ENCODE measurements around the gene RNF187. TPM values are rescaled to one million over a fixed set of nuclear protein-coding genes. Genes with fewer than 3 reads are reported as not detected.
A peak's percentile ranks its signal among the peaks of the same experiment; 100 is the strongest.

The RNF187 gene
- 100 to 1,000 TPM in 2 of 3 donors, 10 to 100 TPM in 1; 99.6 to 108 (median 106) TPM for total RNA-seq

DNA sequence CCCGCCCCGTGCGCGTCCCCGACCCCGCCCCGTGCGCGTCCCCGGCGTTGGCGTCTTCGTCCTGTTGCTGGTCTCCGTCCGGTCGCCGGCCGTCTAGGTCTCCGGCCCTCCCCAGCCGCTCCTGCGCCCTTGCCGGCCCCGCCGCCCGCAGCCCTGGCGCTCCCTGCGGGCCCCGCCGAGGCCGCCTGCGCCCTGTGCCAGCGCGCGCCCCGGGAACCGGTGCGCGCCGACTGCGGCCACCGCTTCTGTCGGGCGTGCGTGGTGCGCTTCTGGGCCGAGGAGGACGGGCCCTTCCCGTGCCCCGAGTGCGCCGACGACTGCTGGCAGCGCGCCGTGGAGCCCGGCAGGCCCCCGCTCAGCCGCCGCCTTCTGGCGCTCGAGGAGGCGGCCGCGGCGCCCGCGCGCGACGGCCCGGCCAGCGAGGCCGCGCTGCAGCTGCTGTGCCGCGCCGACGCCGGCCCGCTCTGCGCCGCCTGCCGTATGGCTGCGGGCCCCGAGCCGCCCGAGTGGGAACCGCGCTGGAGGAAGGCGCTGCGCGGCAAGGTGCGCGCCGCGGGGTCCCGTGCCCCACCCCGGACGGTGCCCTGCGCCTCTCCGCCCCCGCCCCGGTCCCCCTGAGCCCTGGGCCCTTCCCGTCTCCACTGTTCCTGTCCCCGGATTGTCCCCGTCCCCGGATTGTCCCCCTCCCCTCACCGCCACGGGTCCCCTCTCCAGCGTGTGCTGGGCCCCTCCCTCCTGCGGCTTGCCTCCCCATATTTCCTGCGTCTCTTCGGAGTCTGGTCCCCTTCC is at the start of gene RNF187:
TSS of gene RNF187 (plus strand) at position 47 of the 789 bp plus-strand sequence.
- peak; percentile 80 for DNase-seq
- H3K4me1 Mint-ChIP-seq (ENCODE audit: low read depth): peaks cover 30% of the 10 kb centered on the region
- ATAC-seq: peak; percentile 60 to 61
- H3K4me3 Mint-ChIP-seq: peak within 1 kb of the TSS; percentile 95
- no peaks in the 10 kb centered on the region for H3K9me3 Mint-ChIP-seq
- peaks cover 14% of the 10 kb centered on the region for H3K36me3 Mint-ChIP-seq (ENCODE audit: insufficient read depth)
- H3K27me3 Mint-ChIP-seq (ENCODE audit: low read depth): no peaks in the 10 kb centered on the region

DNA sequence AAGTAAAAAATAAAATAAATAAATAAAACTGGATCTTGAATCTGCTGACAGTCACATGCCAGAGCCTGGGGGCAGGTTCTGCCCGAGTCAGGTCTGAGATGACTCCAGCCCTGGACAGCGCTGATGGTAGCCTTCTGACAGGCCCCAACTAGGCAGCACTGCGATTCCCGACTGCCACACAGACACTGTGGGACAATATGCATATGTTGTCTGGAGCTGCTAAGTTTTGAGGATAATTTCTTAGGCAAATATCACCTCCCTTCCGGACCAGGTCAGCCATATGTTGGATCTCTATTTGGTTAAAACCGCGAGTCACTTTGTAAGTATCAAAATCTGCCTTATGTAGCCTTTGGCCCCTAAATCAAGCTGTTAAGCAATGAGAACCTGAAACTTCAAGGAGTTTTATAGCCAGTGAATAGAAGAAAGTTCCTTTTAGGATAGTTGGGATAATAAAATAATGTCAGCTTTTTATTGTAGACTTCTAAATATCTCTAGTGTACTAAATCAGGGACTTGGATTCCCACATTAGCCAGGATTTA is 49.7 kb upstream of the RNF187 start:
- H3K27me3 Mint-ChIP-seq (ENCODE audit: low read depth): peaks cover 61% of the 10 kb centered on the region

DNA sequence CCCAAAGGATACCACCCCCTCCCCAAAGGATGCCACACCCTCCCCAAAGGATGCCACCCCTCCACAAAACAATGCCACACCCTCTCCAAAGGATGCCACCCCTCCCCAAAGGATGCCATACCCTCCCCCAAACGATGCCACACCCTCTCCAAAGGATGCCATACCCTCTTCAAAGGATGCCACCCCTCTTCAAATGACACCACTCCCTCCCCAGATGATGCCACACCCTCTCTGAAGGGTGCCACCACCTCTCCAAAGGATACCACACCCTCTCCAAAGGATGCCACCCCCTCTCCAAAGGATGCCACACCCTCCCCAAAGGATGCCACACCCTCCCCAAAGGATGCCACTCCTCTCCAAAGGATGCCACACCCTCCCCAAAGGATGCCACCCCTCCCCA is 48.9 kb upstream of the RNF187 start:
- H3K9me3 Mint-ChIP-seq: no peaks in the 10 kb centered on the region
- DNase-seq: no peak
- H3K36me3 Mint-ChIP-seq (ENCODE audit: insufficient read depth): no peaks in the 10 kb centered on the region
- H3K4me1 Mint-ChIP-seq (ENCODE audit: low read depth): no peaks in the 10 kb centered on the region
- no peak for ATAC-seq
- no peak overlapping the region for H3K4me3 Mint-ChIP-seq
- H3K27me3 Mint-ChIP-seq (ENCODE audit: low read depth): peaks cover 63% of the 10 kb centered on the region

More for the DNA sequence above, 49.7 kb upstream of the RNF187 start:
- Mint-ChIP-seq H3K36me3 (ENCODE audit: insufficient read depth) (no peaks in the 10 kb centered on the region), H3K4me3 (no peak overlapping the region), H3K4me1 (ENCODE audit: low read depth) (no peaks in the 10 kb centered on the region), H3K9me3 (no peaks in the 10 kb centered on the region)
- DNase-seq: no peak
- ATAC-seq: no peak

DNA sequence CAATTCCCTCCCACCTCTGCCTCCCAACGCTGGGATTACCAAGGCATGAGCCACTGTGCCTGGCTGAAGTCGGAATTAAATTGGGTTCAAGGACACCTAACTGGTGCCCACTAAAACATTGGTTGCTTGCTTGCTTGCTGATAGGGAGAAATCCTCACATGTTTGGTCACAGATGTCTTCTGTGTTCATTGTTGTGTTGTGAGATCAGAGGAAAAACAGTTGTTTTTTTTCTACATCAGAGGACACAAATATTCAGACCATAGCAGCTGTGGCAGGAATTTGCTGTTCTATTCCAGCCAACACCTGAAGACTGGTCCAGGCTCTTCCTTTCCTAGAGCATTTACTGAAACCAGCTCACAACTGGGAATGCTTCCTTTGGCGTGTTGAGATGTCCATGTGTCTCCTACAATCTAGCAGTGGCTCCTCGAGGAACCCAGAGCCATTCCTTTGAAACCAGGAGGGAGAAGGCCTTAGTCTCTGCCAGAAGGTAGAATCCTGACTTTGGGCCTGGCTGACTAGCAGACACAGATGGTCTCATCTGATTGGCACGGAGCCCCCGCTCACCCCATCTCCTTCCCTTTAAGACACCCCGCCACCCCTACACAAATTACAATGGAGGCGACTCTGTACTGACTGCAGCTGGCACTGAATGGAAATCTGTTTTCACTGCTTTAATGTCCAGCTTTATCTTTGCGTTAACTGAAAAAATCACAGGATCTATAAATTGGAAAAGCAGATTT is 46.3 kb upstream of the RNF187 start:
- H3K4me1 Mint-ChIP-seq (ENCODE audit: low read depth): peaks cover 9% of the 10 kb centered on the region
- no peaks in the 10 kb centered on the region for H3K36me3 Mint-ChIP-seq (ENCODE audit: insufficient read depth)
- no peak for DNase-seq
- no peaks in the 10 kb centered on the region for H3K9me3 Mint-ChIP-seq
- H3K27me3 Mint-ChIP-seq (ENCODE audit: low read depth): peaks cover 76% of the 10 kb centered on the region
- no peak for ATAC-seq
- no peak overlapping the region for H3K4me3 Mint-ChIP-seq

DNA sequence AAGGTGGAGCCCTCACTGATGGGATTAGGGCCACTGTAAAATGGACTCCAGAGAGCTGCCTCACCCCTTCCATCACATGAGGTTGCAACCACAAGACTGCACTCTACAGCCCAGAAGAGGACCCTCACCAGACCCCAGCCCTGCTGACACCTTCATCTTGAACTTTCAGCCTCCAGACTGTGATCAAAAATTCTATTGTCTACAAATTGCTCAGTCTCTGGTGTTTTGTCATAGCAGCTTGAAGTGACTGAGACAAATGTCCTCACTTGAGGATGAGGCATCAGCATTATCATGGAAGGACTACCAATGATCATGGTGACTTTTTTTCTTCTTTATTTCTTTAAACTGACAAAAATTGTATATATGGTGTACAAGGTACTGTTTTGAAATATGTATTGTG is 43.8 kb upstream of the RNF187 start:
- Mint-ChIP-seq H3K27me3 (ENCODE audit: low read depth) (peaks cover 80% of the 10 kb centered on the region), H3K4me3 (no peak overlapping the region)

DNA sequence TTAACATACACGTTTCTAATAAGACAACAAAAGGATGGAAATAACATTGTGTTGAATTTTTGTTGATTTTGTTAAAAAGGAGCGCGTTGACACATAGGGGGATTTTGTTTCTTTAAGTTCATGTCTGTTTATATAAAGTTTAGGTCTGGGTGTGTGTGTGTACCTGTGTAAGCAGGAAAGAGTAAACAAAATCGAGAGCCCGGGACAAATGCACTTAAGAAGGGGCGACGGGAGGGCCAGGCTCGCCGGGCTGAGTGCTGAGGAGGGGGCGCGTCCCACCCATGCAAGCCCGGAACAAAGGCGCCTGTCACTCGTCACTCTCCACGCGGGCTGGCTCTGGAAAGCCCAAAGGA is 41.7 kb upstream of the RNF187 start:
- Mint-ChIP-seq H3K4me1 (ENCODE audit: low read depth) (peaks cover 12% of the 10 kb centered on the region), H3K4me3 (peak overlapping the region; percentile 75), H3K27me3 (ENCODE audit: low read depth) (peaks cover 70% of the 10 kb centered on the region), H3K9me3 (no peaks in the 10 kb centered on the region), H3K36me3 (ENCODE audit: insufficient read depth) (no peaks in the 10 kb centered on the region)
- DNase-seq (no peak), ATAC-seq (no peak)

More for the DNA sequence above, 43.8 kb upstream of the RNF187 start:
- ATAC-seq (no peak), DNase-seq (no peak)
- Mint-ChIP-seq H3K9me3 (no peaks in the 10 kb centered on the region), H3K4me1 (ENCODE audit: low read depth) (peaks cover 12% of the 10 kb centered on the region), H3K36me3 (ENCODE audit: insufficient read depth) (no peaks in the 10 kb centered on the region)

DNA sequence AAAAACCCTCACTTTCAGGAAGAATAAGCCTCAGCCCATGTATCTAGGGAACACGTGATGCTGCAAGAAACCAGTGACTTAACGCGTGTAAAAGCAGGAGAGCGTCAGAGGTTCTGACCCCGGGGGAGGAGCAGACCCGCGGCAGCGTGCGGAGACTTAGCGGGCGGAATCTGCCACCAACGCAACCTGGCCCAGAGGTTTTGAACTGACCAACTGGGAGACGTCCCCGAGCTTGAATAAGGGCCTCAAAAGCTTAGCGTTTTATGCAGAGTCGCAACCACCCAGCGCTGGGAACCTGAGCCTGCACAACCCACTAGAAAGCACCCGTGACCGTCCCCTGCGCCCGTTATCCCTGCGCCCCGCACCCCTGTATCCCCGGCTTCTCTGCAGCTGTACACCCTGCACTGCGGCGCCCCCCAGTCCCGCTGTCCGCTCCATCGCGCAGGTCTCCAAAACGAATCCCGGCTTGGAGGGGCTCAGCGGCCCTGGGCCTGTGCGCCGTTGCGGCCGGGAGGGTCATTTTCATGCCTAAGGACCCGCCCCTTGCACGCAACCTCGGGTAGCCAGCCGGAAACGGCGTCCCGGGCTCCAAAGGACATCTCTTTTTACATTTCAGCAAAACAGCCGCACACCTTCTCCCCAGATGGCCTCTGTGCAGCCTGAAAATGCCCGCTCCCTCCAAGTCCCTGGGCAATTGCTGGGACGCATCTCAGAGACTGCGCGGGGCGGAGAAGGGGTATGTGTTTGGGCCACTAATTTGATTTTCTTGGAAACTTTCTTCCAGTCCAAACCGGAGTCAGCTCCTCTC is 41.1 kb upstream of the RNF187 start:
- no peaks in the 10 kb centered on the region for H3K36me3 Mint-ChIP-seq (ENCODE audit: insufficient read depth)
- H3K4me1 Mint-ChIP-seq (ENCODE audit: low read depth): peaks cover 12% of the 10 kb centered on the region
- no peaks in the 10 kb centered on the region for H3K9me3 Mint-ChIP-seq
- H3K4me3 Mint-ChIP-seq: peak overlapping the region; percentile 75
- peaks cover 65% of the 10 kb centered on the region for H3K27me3 Mint-ChIP-seq (ENCODE audit: low read depth)
- DNase-seq: no peak
- peak; percentile 91 to 94 for ATAC-seq

DNA sequence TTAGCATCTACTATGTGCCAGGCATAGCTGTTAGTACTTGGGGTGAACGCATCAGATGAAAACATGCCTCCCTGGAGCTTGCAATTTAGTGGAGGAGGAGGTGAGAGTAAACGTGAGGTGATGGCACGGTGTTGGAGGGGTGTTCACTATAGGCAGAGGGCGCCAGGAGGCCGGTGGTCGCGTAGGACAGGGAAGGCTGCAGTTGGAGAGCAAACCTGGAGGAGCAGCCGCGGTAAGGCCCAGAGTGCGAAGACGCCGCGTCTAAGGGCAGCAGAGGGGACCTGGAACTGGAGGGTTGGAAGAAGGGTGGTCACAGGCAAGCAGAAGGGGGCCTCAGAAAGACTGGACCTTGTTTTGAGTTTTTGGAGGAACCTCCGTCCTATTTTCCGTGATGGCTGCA is 40.3 kb upstream of the RNF187 start:
- Mint-ChIP-seq H3K27me3 (ENCODE audit: low read depth) (peaks cover 57% of the 10 kb centered on the region), H3K9me3 (no peaks in the 10 kb centered on the region)
- no peak for DNase-seq

DNA sequence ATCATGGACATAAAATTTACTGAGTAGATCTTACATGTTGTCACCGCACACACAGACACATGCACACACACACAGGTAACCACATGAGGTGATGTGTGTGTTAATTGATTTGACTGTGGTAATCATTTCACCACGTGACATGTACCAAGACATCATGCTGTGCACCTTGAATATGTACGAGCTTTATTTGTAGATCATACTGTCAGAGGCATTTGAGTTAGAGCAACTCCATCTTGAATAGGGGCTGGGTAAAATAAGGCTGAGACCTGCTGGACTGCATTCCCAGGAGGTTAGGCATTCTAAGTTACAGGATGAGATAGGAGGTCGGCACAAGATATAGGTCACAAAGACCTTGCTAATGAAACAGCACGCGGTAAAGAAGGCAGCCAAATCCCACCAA is 38.8 kb upstream of the RNF187 start:
- peaks cover 14% of the 10 kb centered on the region for H3K4me1 Mint-ChIP-seq (ENCODE audit: low read depth)
- H3K27me3 Mint-ChIP-seq (ENCODE audit: low read depth): peaks cover 44% of the 10 kb centered on the region
- H3K36me3 Mint-ChIP-seq (ENCODE audit: insufficient read depth): no peaks in the 10 kb centered on the region
- ATAC-seq (no peak), DNase-seq (no peak)
- no peaks in the 10 kb centered on the region for H3K9me3 Mint-ChIP-seq
- H3K4me3 Mint-ChIP-seq: no peak overlapping the region

More for the DNA sequence above, 40.3 kb upstream of the RNF187 start:
- no peak overlapping the region for H3K4me3 Mint-ChIP-seq
- H3K4me1 Mint-ChIP-seq (ENCODE audit: low read depth): peaks cover 12% of the 10 kb centered on the region
- no peak for ATAC-seq
- H3K36me3 Mint-ChIP-seq (ENCODE audit: insufficient read depth): no peaks in the 10 kb centered on the region

DNA sequence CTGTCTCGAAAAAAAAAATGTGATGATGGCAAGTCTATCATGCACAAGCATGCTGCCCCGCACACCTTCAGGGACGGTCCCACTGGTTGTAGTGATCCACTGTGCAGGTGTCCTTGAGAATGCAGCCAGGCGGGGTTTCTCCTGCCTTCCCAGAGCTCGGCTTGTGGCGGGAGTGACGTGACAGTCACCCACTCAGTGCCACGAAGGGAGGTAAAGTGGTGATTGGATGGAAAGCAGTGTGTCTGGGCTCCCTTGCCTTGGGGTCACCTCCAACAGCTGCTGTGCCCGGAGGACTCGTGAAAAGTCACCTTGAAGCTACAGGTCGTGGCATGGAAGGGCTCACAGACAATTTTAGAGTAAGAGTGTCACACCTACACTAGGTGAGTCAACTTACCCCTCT is 37.0 kb upstream of the RNF187 start:
- H3K36me3 Mint-ChIP-seq (ENCODE audit: insufficient read depth): peaks cover 4% of the 10 kb centered on the region
- peaks cover 15% of the 10 kb centered on the region for H3K4me1 Mint-ChIP-seq (ENCODE audit: low read depth)
- H3K27me3 Mint-ChIP-seq (ENCODE audit: low read depth): peaks cover 26% of the 10 kb centered on the region
- H3K4me3 Mint-ChIP-seq: no peak overlapping the region
- no peaks in the 10 kb centered on the region for H3K9me3 Mint-ChIP-seq
- ATAC-seq: no peak
- DNase-seq: no peak

DNA sequence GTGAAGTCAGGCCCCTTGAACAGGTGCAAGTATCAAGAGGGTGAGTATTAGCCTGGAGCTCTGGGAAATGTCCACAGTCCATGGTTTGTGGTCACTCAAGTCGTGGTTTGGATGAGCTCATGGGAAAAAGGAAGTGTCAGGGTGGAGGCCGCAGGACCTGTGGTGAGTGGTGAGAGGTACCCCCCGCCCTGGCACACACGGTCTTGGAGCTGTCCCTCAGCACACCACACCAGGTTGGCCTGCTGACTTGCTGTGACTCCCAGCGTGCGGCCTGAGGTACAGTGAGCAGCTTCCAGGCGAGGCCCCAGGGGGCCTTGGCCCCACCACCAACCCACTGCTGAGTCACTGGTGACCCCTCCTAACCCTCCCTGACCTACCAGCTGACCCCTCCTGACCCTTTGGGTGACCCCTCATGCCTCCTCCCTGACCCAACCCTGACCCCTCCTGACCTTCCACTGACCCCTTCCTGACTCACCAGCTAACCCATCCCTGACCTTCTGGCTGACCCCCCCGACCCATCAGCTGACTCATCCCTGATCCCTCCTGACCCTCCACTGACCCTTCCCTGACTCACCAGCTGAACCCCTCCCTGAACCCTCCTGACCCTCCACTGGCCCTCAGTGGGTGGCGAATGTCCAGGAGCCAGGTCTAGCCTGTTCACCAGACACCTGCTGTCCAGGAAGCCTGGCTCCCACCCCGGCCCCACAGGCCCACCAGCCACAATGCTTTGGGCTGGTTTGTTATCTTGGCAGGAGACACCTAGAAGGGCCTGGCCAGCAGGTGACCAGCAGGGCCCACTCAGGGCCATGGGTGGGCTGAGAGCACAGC is 34.8 kb upstream of the RNF187 start:
- no peak for ATAC-seq
- H3K4me3 Mint-ChIP-seq: no peak overlapping the region

DNA sequence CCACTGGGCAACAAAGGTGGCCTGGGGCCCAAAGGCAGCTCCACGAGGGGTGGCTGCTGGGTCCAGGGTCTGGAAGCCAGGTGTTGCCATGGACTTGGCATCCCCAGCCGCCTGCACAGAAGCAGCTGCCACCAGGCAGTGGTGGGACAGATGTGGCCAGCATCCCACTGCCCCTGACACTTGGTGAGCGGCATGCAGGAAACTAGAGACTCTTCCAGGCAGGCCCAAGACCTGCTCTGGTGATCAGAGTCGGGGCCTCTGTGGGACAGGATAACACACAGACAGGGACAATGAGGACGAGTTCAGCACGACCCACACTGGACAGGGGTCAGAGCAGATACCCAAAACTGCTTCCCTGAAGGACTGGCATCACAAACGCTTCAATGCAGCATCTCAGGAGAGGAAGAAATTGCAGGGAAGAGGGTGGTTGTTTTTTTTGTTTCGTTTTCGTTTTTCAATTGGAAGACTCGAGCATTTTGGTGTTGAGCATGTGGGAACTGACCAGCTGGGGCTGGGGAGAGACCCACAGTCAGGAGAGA is 34.1 kb upstream of the RNF187 start:
- Mint-ChIP-seq H3K27me3 (ENCODE audit: low read depth) (peaks cover 4% of the 10 kb centered on the region), H3K4me3 (no peak overlapping the region), H3K4me1 (ENCODE audit: low read depth) (peaks cover 17% of the 10 kb centered on the region), H3K36me3 (ENCODE audit: insufficient read depth) (peaks cover 4% of the 10 kb centered on the region), H3K9me3 (no peaks in the 10 kb centered on the region)
- DNase-seq (no peak), ATAC-seq (no peak)

More for the DNA sequence above, 34.8 kb upstream of the RNF187 start:
- no peaks in the 10 kb centered on the region for H3K9me3 Mint-ChIP-seq
- H3K27me3 Mint-ChIP-seq (ENCODE audit: low read depth): peaks cover 7% of the 10 kb centered on the region
- H3K4me1 Mint-ChIP-seq (ENCODE audit: low read depth): peaks cover 15% of the 10 kb centered on the region
- H3K36me3 Mint-ChIP-seq (ENCODE audit: insufficient read depth): peaks cover 4% of the 10 kb centered on the region
- DNase-seq: no peak

DNA sequence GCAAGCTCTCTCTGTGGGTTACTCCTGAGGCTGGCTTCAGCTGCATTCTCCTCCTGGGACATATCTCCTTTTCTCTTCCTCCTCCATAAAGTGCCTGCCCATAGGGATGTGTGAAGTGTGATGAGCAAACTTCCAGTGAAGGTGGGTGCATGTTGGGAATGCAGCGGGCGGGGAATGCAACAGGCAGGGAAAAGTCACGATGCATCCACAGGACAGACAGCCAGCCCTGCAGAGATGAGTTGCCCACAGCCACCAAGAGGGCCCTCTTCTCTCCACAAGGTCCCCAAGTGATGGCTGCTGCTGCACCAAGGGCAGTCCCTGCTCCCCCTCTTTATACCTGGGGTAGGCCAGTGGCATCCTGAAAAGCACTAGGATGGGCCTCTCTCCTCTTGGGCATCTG is 33.6 kb upstream of the RNF187 start:
- H3K4me3 Mint-ChIP-seq: no peak overlapping the region
- peaks cover 4% of the 10 kb centered on the region for H3K36me3 Mint-ChIP-seq (ENCODE audit: insufficient read depth)
- H3K9me3 Mint-ChIP-seq: no peaks in the 10 kb centered on the region
- DNase-seq (no peak), ATAC-seq (no peak)
- H3K27me3 Mint-ChIP-seq (ENCODE audit: low read depth): no peaks in the 10 kb centered on the region
- peaks cover 21% of the 10 kb centered on the region for H3K4me1 Mint-ChIP-seq (ENCODE audit: low read depth)

Data from activated T-cell treated with anti-CD3 and anti-CD28 coated beads, Interleukin-2, amount 50 U/mL, for 4 hours (primary cell).